Peyer's patch (tissue), 4 donors: ENCODE data around the gene RNF114.

ENCODE experiments used
- CTCF ChIP-seq, 6 experiments: fragments of 450-650 bp in 4 of 6; fragments of 200-600 bp in 2 of 6; sonication (generic) in 1 of 6; IDR thresholded peaks; one replicate each; pipeline ENCODE4 v1.5.1; 2017 to 2019; ENCODE audit warnings: antibody characterized with exemption in 6 of 6, mild to moderate bottlenecking in 3 of 6, moderate library complexity in 1 of 6
- POLR2A ChIP-seq, 2 donors: fragments of 450-650 bp; IDR thresholded peaks; one replicate each; pipeline ENCODE4 v1.5.1; 2017; ENCODE audit warnings: antibody characterized with exemption in 2 of 2, mild to moderate bottlenecking in 2 of 2, moderate library complexity in 2 of 2

- no peak for TF ChIP-seq CTCF (IDR thresholded peaks at IDR 0.05)
- no peak for TF ChIP-seq POLR2A (IDR thresholded peaks at IDR 0.05)
Measured at GRCh38 chr20:49941456-49941855, 5.3 kb downstream of the RNF114 start.
